IPS-18c (cell line): ENCODE results near the gene TMIGD1.

ENCODE experiments used
- H3K4me3 ChIP-seq: 2 replicates; pipeline ENCODE4 v1.7.0; 2013; ENCODE audit warnings: low read depth, mild to moderate bottlenecking, low read length, moderate library complexity; ENCODE audit not compliant: insufficient read depth
- H3K9me3 ChIP-seq: one replicate; pipeline ENCODE4 v1.6.1; 2013; ENCODE audit warnings: mild to moderate bottlenecking, low read length, moderate library complexity; ENCODE audit not compliant: control insufficient read depth, insufficient read depth

Gene TMIGD1

GRCh38 chr17:30333503-30334360 lies at the start of gene TMIGD1:
TMIGD1 (minus strand) TSS chr17:30334057; CDS start chr17:30332133, 1,924 bp downstream.
- H3K9me3 ChIP-seq, result no peaks in the 10 kb centered on the region
- H3K4me3 ChIP-seq, result no peak within 1 kb of the TSS

- H3K4me3 ChIP-seq, result no peak overlapping the region
- no peaks in the 10 kb centered on the region for H3K9me3 ChIP-seq
Measured at GRCh38 chr17:30382345-30382744, 48.5 kb upstream of the TMIGD1 start.

GRCh38 chr17:30381340-30381659 lies 47.4 kb upstream of the TMIGD1 start:
- no peaks in the 10 kb centered on the region for H3K9me3 ChIP-seq
- no peak overlapping the region for H3K4me3 ChIP-seq

GRCh38 chr17:30380643-30381339 lies 46.9 kb upstream of the TMIGD1 start:
- H3K4me3 ChIP-seq, result no peak overlapping the region; the same call in 1 of the 2 replicates

GRCh38 chr17:30379903-30380381 lies 46.1 kb upstream of the TMIGD1 start:
- H3K4me3 ChIP-seq, result peak overlapping the region; percentile 80
- H3K9me3 ChIP-seq, result no peaks in the 10 kb centered on the region

More at GRCh38 chr17:30380643-30381339, 46.9 kb upstream of the TMIGD1 start:
- no peaks in the 10 kb centered on the region for H3K9me3 ChIP-seq

- Histone ChIP-seq H3K9me3 (no peaks in the 10 kb centered on the region), H3K4me3 (peak overlapping the region; percentile 80)
Measured at GRCh38 chr17:30379303-30379902, 45.5 kb upstream of the TMIGD1 start.

GRCh38 chr17:30378825-30379302 lies 45.0 kb upstream of the TMIGD1 start, which contains the start of gene CPD:
CPD (plus strand) TSS chr17:30378927; CDS start chr17:30378981, 54 bp downstream.
- H3K4me3 ChIP-seq, result peak within 1 kb of the TSS; percentile 80
- no peaks in the 10 kb centered on the region for H3K9me3 ChIP-seq

GRCh38 chr17:30378241-30378824 lies 44.5 kb upstream of the TMIGD1 start:
- H3K9me3 ChIP-seq, result no peaks in the 10 kb centered on the region

GRCh38 chr17:30377574-30378240 lies 43.9 kb upstream of the TMIGD1 start:
- no peak overlapping the region for H3K4me3 ChIP-seq

More at GRCh38 chr17:30378241-30378824, 44.5 kb upstream of the TMIGD1 start:
- H3K4me3 ChIP-seq, result peak overlapping the region; percentile 80

GRCh38 chr17:30376621-30377452 lies 43.0 kb upstream of the TMIGD1 start:
- Histone ChIP-seq H3K9me3 (no peaks in the 10 kb centered on the region), H3K4me3 (no peak overlapping the region)

More at GRCh38 chr17:30377574-30378240, 43.9 kb upstream of the TMIGD1 start:
- no peaks in the 10 kb centered on the region for H3K9me3 ChIP-seq

- Histone ChIP-seq H3K4me3 (no peak overlapping the region), H3K9me3 (no peaks in the 10 kb centered on the region)
Measured at GRCh38 chr17:30375661-30376060, 41.8 kb upstream of the TMIGD1 start.

GRCh38 chr17:30372755-30373154 lies 38.9 kb upstream of the TMIGD1 start:
- Histone ChIP-seq H3K9me3 (no peaks in the 10 kb centered on the region), H3K4me3 (no peak overlapping the region)

- H3K4me3 ChIP-seq, result no peak overlapping the region
- H3K9me3 ChIP-seq, result no peaks in the 10 kb centered on the region
Measured at GRCh38 chr17:30369995-30370394, 36.1 kb upstream of the TMIGD1 start.

GRCh38 chr17:30368912-30369720 lies 35.3 kb upstream of the TMIGD1 start:
- Histone ChIP-seq H3K9me3 (no peaks in the 10 kb centered on the region), H3K4me3 (no peak overlapping the region)

- Histone ChIP-seq H3K4me3 (no peak overlapping the region), H3K9me3 (no peaks in the 10 kb centered on the region)
Measured at GRCh38 chr17:30366536-30366935, 32.7 kb upstream of the TMIGD1 start.
